GM18507 (cell line): ENCODE data around the gene TOPORS.
"Not testable (repeated sequence)": the region's sequence is repeated elsewhere in the genome, so short reads cannot be mapped to it uniquely, and the experiment has no call there.

Experiments
- DNase-seq: peaks from one replicate; pipeline ENCODE4 v3.0.0; 2011; ENCODE audit warnings: low read depth; ENCODE audit not compliant: insufficient read length; ENCODE audit errors: extremely low spot score
- FAIRE-seq: peaks from 2 replicates; lab custom pipeline; 2011; peaks lifted over from hg19 to GRCh38; lab: Jason Lieb, UNC

Gene TOPORS

DNA sequence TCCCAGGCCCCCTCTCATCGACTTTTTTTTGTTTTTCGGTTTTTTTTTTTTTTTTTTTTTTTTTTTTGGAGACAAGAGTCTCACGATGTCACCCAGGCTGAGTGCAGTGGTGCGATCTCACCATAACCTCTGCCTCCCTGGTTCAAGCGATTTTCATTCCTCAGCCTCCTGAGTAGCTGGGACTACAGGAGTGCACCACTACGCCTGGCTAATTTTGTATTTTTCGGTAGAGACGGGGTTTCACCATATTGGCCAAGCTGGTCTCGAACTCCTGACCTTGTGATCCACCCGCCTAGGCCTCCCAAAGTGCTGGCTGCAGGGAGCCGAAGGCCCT is 27.9 kb downstream of the TOPORS start:
- DNase-seq, FAIRE-seq: not testable (repeated sequence)

DNA sequence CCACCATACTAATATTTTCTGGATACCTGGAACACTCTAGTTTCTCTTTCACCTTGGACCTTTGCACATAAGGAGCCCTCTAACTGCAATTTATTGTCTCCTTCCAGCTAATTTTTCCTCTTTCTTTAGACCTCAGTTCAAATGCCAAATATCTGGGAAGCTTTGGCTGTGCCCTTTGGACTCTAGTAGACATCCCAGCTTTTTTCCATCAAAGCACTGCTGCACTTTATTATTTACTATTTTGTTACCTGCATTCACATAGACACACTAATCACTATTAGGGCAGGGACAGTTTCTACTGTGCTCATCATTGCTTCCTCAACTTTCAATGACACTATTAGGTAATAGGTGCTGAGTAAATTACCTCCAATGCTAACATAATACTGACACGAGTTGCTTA is 28.5 kb downstream of the TOPORS start:
- DNase-seq (no peak), FAIRE-seq (no peak)

DNA sequence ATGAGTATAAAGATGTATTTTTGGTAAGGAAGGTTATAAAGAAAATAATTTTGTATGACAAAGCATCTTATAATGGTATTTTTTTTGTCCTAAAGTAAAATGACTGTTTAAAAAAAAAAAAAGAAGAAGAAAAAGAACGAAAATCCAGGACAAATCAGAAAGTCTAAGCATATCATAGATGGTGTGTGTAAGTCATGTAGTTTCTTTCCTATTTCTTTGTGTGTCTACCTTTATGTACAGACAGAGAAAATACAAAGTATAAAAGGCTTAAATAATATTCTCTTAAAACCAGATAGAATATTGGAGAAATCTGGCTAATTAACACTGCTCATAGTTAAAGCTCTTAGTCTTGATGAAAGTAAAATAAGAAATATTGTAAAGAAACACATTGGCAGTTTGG is 34.1 kb downstream of the TOPORS start:
- no peak for FAIRE-seq
- no peak for DNase-seq

DNA sequence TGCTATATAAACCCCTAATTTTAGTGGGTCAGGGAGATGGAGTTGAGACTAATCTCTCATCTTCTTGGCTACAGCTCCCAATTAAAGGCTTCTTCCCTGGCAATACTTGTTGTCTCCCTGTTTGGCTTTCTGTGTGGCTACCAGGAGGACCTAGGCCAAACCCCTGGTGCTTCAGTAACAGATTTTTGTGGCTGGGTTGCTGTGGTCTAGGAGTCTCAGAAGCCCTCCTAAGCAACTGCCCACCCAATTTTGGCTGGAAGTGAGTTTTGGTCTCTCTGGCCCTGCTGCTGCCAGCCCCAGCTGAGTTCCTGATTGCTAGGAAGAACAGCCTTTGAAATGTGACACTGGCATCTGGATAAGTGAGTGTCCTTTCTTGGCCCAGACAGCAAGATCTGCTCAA is 36.1 kb downstream of the TOPORS start:
- FAIRE-seq (no peak), DNase-seq (no peak)

DNA sequence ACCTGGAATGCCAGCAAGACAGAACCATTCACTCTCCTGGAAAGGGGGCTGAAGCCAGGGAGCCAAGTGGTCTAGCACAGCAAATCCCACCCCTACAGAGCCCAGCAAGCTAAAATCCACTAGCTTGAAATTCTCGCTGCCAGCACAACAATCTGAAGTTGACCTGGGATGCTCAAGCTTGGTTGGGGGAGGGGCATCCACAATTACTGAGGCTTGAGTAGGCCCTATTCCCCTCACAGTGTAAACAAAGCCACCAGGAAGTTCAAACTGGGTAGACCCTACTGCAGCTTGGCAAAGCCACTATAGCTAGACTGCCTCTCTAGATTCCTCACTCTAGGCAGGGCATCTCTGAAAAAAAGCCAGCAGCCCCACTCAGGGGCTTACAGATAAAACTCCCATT is 43.7 kb downstream of the TOPORS start:
- no peak for FAIRE-seq
- DNase-seq, result no peak

DNA sequence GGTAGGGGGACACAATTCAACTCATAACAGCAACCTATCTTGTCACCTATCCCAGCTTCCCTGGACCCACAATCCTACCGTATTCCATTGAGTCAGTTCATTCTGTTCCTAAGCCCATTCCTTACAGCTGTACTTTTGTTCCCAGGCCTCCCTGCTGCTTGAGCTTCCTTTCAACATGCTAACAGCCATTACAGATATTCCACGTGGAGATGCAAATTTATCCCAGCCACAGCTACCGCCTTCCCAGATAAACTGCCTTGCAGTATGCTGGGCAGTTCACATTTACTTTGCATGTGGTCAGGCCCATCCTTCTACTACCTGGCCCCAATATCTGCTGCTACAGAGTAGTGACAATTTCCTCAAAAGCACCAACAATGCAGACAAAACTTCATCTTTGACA is 49.4 kb downstream of the TOPORS start:
- DNase-seq, result no peak
- FAIRE-seq, result no peak

DNA sequence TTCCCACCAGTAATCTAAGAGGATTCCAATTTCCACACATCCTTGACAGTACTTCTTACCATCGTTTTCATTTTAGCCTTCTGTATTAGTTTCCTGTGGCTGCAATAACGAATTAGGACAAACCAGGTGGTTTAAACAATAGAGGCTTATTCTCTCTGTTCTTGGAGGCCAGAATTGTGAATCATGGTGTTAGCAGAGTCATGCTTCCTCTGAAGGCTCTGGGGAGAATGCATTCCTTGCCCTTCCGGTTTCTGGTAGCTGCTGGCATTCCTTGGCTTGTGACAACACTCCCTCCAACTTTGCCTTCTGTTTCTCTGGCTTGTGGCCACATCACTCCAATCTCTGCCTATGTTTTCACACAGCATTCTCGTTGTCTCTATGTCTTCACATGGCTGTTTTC is 49.9 kb downstream of the TOPORS start:
- FAIRE-seq, result no peak
- no peak for DNase-seq

DNA sequence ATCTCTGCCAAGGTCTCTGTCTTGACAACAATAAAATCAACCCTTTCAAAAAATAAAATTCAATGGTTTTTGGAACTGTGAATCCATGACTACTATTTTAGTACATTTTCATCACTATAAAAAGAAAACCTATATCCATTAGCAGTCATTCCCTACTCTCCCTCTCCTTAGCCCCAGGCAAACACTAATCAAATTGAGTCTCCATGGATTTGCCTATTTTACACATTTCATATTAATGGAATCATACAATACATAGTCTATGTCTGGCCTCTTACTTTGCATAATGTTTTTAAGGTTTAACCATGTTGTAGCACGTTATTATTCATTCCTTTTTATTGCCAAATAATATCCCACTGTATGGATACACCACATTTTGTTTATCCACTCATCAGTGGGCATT is 50.5 kb downstream of the TOPORS start:
- FAIRE-seq, result no peak
- DNase-seq, result no peak

DNA sequence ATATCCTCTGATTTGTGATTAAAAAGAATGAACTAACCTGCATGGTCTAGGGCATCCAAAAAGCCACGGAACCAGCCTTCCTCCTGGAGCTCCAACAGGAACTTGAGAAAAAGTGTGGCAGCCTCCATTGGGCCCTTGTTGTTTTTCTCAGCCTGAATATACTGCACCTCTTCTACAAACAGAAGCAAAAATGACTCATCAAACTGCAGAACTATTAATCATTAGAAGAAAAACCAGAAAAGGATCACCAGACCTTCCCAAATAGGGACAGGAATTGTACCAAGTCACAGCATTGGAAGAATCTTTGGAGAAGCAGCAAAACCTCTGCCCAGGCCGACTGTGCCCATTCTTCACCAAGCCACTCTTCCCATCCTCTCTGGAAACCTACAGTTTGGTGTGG is 51.6 kb downstream of the TOPORS start:
- FAIRE-seq (no peak), DNase-seq (no peak)

DNA sequence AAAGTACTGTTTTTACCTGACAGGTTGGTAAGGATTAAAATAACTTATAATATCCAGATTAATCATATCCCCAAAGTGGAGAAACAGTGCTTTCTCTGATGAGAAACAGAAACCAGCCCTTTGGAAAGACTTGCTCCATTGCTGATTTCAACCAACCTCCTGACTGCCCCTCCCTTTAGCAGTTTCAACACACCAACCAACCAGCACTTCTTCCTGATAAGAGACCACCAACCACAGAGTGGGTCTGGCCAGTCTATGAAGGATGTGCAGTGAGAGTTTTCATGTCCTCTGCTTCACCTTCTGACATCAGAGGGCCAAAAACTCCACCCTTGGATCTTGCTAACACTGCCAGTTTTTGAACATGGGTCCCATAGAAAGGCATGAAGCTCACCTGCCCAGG is 54.5 kb downstream of the TOPORS start:
- FAIRE-seq, result no peak
- DNase-seq, result no peak

DNA sequence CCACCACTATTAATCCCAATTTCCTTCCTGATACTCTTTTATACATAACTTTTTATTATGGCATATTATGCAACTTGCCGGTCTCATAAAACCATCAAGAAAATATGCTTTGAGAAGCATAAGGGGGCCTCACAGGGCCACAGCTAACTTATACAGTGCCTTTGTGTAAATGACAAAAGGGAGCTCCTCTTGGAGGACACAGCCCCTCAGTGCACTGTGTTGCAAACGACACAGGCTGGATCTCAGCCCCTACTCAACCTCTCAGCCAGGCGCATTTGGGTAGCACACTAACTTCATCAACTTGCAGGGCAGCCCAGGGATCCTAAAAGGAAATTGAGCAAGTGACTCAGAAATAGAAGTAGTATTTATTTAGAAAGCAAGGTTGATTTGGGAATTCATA is 61.8 kb downstream of the TOPORS start:
- no peak for FAIRE-seq
- no peak for DNase-seq
